GM12864 (cell line): ENCODE results near the gene FOXO1.

Experiments
- DNase-seq: peaks from one replicate; pipeline ENCODE4 v3.0.0-alpha.2; 2011; ENCODE audit warnings: low read depth
- H3K4me3 ChIP-seq: 2 replicates; pipeline ENCODE4 v1.5.1; 2011; ENCODE audit warnings: mild to moderate bottlenecking, low read depth, low read length, control low read depth
- CTCF ChIP-seq: IDR thresholded peaks from 2 replicates; pipeline ENCODE4 v1.5.1; 2011; ENCODE audit warnings: low read depth, mild to moderate bottlenecking, moderate library complexity, low read length, control low read depth, inconsistent platforms; ENCODE audit errors: missing control alignments

FOXO1 gene

GRCh38 chr13:40598569-40598968, 67.9 kb downstream of the FOXO1 start:
- TF ChIP-seq CTCF, result no peak
- no peak overlapping the region for H3K4me3 ChIP-seq
- no peak for DNase-seq

- no peak for TF ChIP-seq CTCF
- no peak for DNase-seq
- H3K4me3 ChIP-seq, result no peak overlapping the region
Measured at GRCh38 chr13:40597735-40598365, 68.6 kb downstream of the FOXO1 start.

- TF ChIP-seq CTCF, result no peak
- no peak overlapping the region for H3K4me3 ChIP-seq
- no peak for DNase-seq
Measured at GRCh38 chr13:40596484-40596883, 70.0 kb downstream of the FOXO1 start.

- TF ChIP-seq CTCF, result no peak
- no peak for DNase-seq
Measured at GRCh38 chr13:40595693-40596092, 70.7 kb downstream of the FOXO1 start.

GRCh38 chr13:40592035-40592434, 74.4 kb downstream of the FOXO1 start:
- no peak for TF ChIP-seq CTCF
- H3K4me3 ChIP-seq, result no peak overlapping the region
- DNase-seq, result no peak

More at GRCh38 chr13:40595693-40596092, 70.7 kb downstream of the FOXO1 start:
- no peak overlapping the region for H3K4me3 ChIP-seq

GRCh38 chr13:40591091-40591490, 75.3 kb downstream of the FOXO1 start:
- no peak for TF ChIP-seq CTCF
- H3K4me3 ChIP-seq, result no peak overlapping the region
- no peak for DNase-seq
